Measurements from ENCODE around the gene LRRC71.

The LRRC71 gene

DNA sequence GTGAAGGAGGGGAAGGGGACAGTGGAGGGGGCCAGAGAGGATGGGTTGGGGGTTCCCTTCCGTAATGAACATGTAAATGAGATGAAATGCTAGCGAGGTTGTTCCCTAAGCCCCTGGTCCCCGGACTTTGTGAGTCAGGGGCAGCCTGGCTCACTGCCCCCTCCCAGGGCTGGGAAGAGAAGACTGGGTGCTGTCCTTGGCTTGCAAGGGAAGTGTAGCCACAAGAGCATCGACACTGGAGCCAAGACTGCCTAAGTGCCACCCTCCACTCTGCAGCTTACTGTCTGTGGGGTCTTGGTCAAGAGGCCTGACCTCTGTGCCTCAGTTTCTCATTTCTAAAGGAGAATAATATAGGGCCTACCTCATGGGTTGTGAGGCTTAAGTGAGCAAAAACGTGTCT, 26.4 kb upstream of the LRRC71 start:
- no peak overlapping the region for H3K4me3 ChIP-seq (ENCODE audit: low read depth, low read length)
- no peak for DNase-seq (ENCODE audit: low read depth)

DNA sequence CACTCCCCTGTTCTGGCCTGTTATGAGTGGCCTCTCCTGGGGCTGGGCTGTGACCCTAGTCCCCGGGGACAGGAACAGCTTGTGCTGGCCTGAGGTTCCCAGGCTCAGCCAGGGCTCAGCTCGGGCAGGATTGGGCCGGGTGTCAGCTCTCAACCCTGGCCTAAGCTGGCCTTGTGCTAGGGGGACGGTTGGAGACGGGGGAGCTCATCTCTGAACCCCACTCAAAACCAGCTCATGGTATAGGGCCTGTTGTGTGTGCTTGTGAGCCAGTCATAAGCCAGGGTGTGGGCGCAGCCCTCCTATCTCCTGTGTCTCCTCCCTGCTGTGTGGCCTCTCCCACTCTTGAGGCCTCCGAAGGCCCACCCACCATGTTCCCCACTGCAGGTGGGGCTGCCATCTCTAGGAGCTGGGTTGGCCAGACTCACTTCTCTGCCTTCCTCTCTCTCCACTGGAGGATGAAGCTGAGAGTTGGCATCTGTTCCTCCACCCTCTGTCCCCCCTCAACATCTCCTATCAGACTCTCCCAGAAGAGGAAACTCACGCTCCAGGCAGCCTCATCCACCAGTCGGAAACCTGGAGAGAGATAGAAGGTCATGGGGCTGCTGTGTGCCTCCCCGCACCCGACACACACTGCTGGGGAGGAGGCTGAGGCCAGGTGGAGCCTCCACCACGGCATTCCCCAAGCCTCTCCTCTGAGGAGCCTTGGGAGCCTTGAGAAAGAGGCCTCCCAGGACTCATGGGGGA, 25.5 kb upstream of the LRRC71 start:
- no peak overlapping the region for H3K4me3 ChIP-seq (ENCODE audit: low read depth, low read length)
- no peak for TF ChIP-seq MAX (IDR thresholded peaks at IDR 0.05; ENCODE audit: low read depth, low read length)
- no peak for TF ChIP-seq MYC (IDR thresholded peaks at IDR 0.05; ENCODE audit: low read depth, low read length)
- TF ChIP-seq, protein P1, sequence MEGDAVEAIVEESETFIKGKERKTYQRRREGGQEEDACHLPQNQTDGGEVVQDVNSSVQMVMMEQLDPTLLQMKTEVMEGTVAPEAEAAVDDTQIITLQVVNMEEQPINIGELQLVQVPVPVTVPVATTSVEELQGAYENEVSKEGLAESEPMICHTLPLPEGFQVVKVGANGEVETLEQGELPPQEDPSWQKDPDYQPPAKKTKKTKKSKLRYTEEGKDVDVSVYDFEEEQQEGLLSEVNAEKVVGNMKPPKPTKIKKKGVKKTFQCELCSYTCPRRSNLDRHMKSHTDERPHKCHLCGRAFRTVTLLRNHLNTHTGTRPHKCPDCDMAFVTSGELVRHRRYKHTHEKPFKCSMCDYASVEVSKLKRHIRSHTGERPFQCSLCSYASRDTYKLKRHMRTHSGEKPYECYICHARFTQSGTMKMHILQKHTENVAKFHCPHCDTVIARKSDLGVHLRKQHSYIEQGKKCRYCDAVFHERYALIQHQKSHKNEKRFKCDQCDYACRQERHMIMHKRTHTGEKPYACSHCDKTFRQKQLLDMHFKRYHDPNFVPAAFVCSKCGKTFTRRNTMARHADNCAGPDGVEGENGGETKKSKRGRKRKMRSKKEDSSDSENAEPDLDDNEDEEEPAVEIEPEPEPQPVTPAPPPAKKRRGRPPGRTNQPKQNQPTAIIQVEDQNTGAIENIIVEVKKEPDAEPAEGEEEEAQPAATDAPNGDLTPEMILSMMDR (IDR thresholded peaks at IDR 0.05; ENCODE audit: low read depth, low read length), result no peak
- TF ChIP-seq POLR2A (IDR thresholded peaks at IDR 0.05; ENCODE audit: extremely low read depth, insufficient read length), result no peak
- no peak for DNase-seq (ENCODE audit: low read depth)

More for the DNA sequence above, 26.4 kb upstream of the LRRC71 start:
- TF ChIP-seq POLR2A (IDR thresholded peaks at IDR 0.05; ENCODE audit: extremely low read depth, insufficient read length), result no peak
- no peak for TF ChIP-seq MAX (IDR thresholded peaks at IDR 0.05; ENCODE audit: low read depth, low read length)
- no peak for TF ChIP-seq MYC (IDR thresholded peaks at IDR 0.05; ENCODE audit: low read depth, low read length)
- TF ChIP-seq, protein P1 (IDR thresholded peaks at IDR 0.05; ENCODE audit: low read depth, low read length), result no peak

DNA sequence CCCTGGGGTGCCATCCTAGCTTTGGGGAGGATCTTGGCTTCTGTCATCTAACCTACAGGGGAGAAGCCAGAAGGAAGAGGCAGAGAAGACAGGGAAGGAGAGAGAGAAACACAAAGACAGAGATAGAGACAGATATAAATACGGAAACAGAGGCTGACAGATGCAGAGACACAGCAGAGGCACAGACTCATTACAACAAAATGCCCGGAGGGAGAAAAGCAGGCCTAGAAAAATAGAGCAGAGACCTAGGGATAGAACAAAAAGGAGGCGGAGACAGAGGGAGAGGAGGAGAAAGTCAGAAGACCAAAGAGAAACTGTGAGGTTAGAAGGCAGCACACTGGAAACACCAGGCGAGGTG, 25.0 kb upstream of the LRRC71 start:
- TF ChIP-seq MAX (IDR thresholded peaks at IDR 0.05; ENCODE audit: low read depth, low read length) (no peak), POLR2A (IDR thresholded peaks at IDR 0.05; ENCODE audit: extremely low read depth, insufficient read length) (no peak), MYC (IDR thresholded peaks at IDR 0.05; ENCODE audit: low read depth, low read length) (no peak)
- TF ChIP-seq, protein P1 (IDR thresholded peaks at IDR 0.05; ENCODE audit: low read depth, low read length), result no peak
- H3K4me3 ChIP-seq (ENCODE audit: low read depth, low read length), result no peak overlapping the region
- no peak for DNase-seq (ENCODE audit: low read depth)

DNA sequence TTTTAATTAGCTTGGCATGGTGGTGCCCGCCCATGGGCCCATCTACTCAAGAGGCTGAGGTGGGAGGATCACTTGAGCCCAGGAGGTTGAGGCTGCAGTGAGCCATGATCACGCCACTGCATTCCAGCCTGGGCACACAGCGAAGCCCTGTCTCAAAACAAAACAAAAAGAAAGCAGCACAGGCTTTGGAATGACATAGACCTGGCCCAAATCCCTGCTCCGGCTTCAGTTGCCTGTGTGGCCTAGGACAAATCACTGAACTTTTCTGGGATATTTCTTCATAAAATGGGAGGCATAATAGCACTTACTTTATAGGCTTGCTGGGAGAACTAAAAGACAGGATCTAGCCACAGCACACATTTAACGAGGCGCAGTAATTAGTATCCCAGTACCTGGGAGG, 24.5 kb upstream of the LRRC71 start:
- no peak for DNase-seq (ENCODE audit: low read depth)
- TF ChIP-seq MAX (IDR thresholded peaks at IDR 0.05; ENCODE audit: low read depth, low read length) (no peak), MYC (IDR thresholded peaks at IDR 0.05; ENCODE audit: low read depth, low read length) (no peak), POLR2A (IDR thresholded peaks at IDR 0.05; ENCODE audit: extremely low read depth, insufficient read length) (no peak)
- TF ChIP-seq, protein P1 (IDR thresholded peaks at IDR 0.05; ENCODE audit: low read depth, low read length), result no peak
- no peak overlapping the region for H3K4me3 ChIP-seq (ENCODE audit: low read depth, low read length)

GRCh38 chr1:156896490-156897033, 23.9 kb upstream of the LRRC71 start:
- H3K4me3 ChIP-seq (ENCODE audit: low read depth, low read length), result no peak overlapping the region
- no peak for TF ChIP-seq POLR2A (IDR thresholded peaks at IDR 0.05; ENCODE audit: extremely low read depth, insufficient read length)
- no peak for TF ChIP-seq MYC (IDR thresholded peaks at IDR 0.05; ENCODE audit: low read depth, low read length)
- no peak for TF ChIP-seq MAX (IDR thresholded peaks at IDR 0.05; ENCODE audit: low read depth, low read length)
- TF ChIP-seq, protein P1 (IDR thresholded peaks at IDR 0.05; ENCODE audit: low read depth, low read length), result no peak
- DNase-seq (ENCODE audit: low read depth), result no peak
